Ishikawa (cell line): Measurements from ENCODE around the gene MID1.

Source experiments
- CEBPB ChIP-seq: IDR thresholded peaks from 2 replicates; pipeline ENCODE4 v1.6.1; 2012
- CREB1 ChIP-seq: IDR thresholded peaks from 2 replicates; pipeline ENCODE4 v1.6.1; 2012; ENCODE audit warnings: low read depth
- EGR1 ChIP-seq: IDR thresholded peaks from 2 replicates; pipeline ENCODE4 v1.6.1; 2012
- EP300 ChIP-seq: IDR thresholded peaks from 2 replicates; pipeline ENCODE4 v1.6.1; 2012; ENCODE audit warnings: borderline replicate concordance
- FOXM1 ChIP-seq: IDR thresholded peaks from 2 replicates; pipeline ENCODE4 v1.6.1; 2012; ENCODE audit warnings: low read depth, borderline replicate concordance
- MAX ChIP-seq: IDR thresholded peaks from 2 replicates; pipeline ENCODE4 v1.6.1; 2012
- NFIC ChIP-seq: IDR thresholded peaks from 2 replicates; pipeline ENCODE4 v1.6.1; 2012
- RAD21 ChIP-seq: IDR thresholded peaks from 2 replicates; pipeline ENCODE4 v1.6.1; 2012; ENCODE audit warnings: low read depth
- REST ChIP-seq: IDR thresholded peaks from 2 replicates; pipeline ENCODE4 v1.6.1; 2012; ENCODE audit warnings: low read depth, mild to moderate bottlenecking
- TAF1 ChIP-seq: IDR thresholded peaks from 2 replicates; pipeline ENCODE4 v1.6.1; 2012; ENCODE audit warnings: low read depth, mild to moderate bottlenecking
- TCF12 ChIP-seq: IDR thresholded peaks from 2 replicates; pipeline ENCODE4 v1.6.1; 2012; ENCODE audit warnings: low read depth
- TEAD4 ChIP-seq: IDR thresholded peaks from 2 replicates; pipeline ENCODE4 v1.6.1; 2012
- USF1 ChIP-seq: IDR thresholded peaks from 2 replicates; pipeline ENCODE4 v1.6.1; 2012
- YY1 ChIP-seq: IDR thresholded peaks from 2 replicates; pipeline ENCODE4 v1.6.1; 2012; ENCODE audit warnings: low read depth
- ZBTB7A ChIP-seq: IDR thresholded peaks from 2 replicates; pipeline ENCODE4 v1.6.1; 2012; ENCODE audit warnings: low read depth

Gene MID1

GRCh38 chrX:10611441-10612090, 8.8 kb downstream of the MID1 start:
- TF ChIP-seq REST (no peak), CEBPB (no peak), MAX (no peak), RAD21 (no peak)

- TF ChIP-seq ZBTB7A (no peak), RAD21 (no peak), REST (no peak), USF1 (no peak), TAF1 (no peak), TCF12 (no peak), FOXM1 (no peak), TEAD4 (no peak), YY1 (no peak), NFIC (no peak), CREB1 (no peak), EP300 (no peak)
Observed at GRCh38 chrX:10608099-10608498, 12.3 kb downstream of the MID1 start.

- TF ChIP-seq EGR1 (no peak), TEAD4 (no peak), FOXM1 (no peak), CREB1 (no peak), MAX (no peak), CEBPB (no peak), NFIC (no peak), USF1 (no peak), YY1 (no peak), TCF12 (no peak), ZBTB7A (no peak), RAD21 (no peak), EP300 (no peak), TAF1 (no peak), REST (no peak)
Observed at GRCh38 chrX:10607233-10607632, 13.2 kb downstream of the MID1 start.

- no peak for TF ChIP-seq RAD21
- no peak for TF ChIP-seq ZBTB7A
- no peak for TF ChIP-seq USF1
- TF ChIP-seq YY1 = no peak
- no peak for TF ChIP-seq CEBPB
- TF ChIP-seq TCF12 = no peak
- no peak for TF ChIP-seq CREB1
- no peak for TF ChIP-seq NFIC
- TF ChIP-seq MAX = no peak
Observed at GRCh38 chrX:10603612-10604011, 16.8 kb downstream of the MID1 start.
